Karpas-422 (cell line): Measurements from ENCODE around the gene GPRIN3. TPM values are rescaled to one million over a fixed set of nuclear protein-coding genes. Genes with fewer than 3 reads are reported as not detected.
A peak's percentile ranks its signal among the peaks of the same experiment; 100 is the strongest.

Experiments
- DNase-seq: peaks from one replicate; pipeline ENCODE4 v3.0.0-alpha.2; 2015
- H2AFZ ChIP-seq: fragments of 200-600 bp; sonication (generic); 2 replicates; pipeline ENCODE4 v1.6.1; 2014; ENCODE audit warnings: antibody characterized with exemption, low read length, mixed read lengths
- H3K27ac ChIP-seq: fragments of 200-600 bp; sonication (generic); 2 replicates; pipeline ENCODE4 v1.5.1; 2014; ENCODE audit warnings: mild to moderate bottlenecking, low read length, moderate library complexity
- H3K27me3 ChIP-seq: fragments of 200-600 bp; sonication (generic); 2 replicates; pipeline ENCODE4 v1.6.1; 2014; ENCODE audit warnings: low read length, mixed read lengths
- H3K36me3 ChIP-seq: fragments of 200-600 bp; sonication (generic); 2 replicates; pipeline ENCODE4 v1.6.1; 2014; ENCODE audit warnings: low read length, mixed read lengths; ENCODE audit not compliant: insufficient read depth
- H3K4me1 ChIP-seq: fragments of 200-600 bp; sonication (generic); 2 replicates; pipeline ENCODE4 v1.6.1; 2014; ENCODE audit warnings: mild to moderate bottlenecking, low read length, mixed read lengths
- H3K4me2 ChIP-seq: fragments of 200-600 bp; sonication (generic); 2 replicates; pipeline ENCODE4 v1.6.1; 2014; ENCODE audit warnings: low read length, low read depth, mild to moderate bottlenecking; ENCODE audit not compliant: poor library complexity, severe bottlenecking
- H3K4me3 ChIP-seq: fragments of 200-600 bp; sonication (generic); 2 replicates; pipeline ENCODE4 v1.5.1; 2014; ENCODE audit warnings: mild to moderate bottlenecking, antibody characterized with exemption, low read length, mixed read lengths
- H3K79me2 ChIP-seq: fragments of 200-600 bp; sonication (generic); 2 replicates; pipeline ENCODE4 v1.6.1; 2014; ENCODE audit warnings: mild to moderate bottlenecking, low read length, mixed read lengths
- H3K9ac ChIP-seq: fragments of 200-600 bp; sonication (generic); 2 replicates; pipeline ENCODE4 v1.6.0; 2014; ENCODE audit warnings: low read length
- H3K9me2 ChIP-seq: fragments of 200-600 bp; sonication (generic), shearing (Covaris generic); replicated peaks from 2 replicates; pipeline ENCODE4 v1.6.0; 2014; ENCODE audit warnings: mild to moderate bottlenecking, low read length, moderate library complexity; ENCODE audit not compliant: insufficient read depth
- H3K9me3 ChIP-seq: fragments of 300-700, 200-600 bp; sonication (generic); 2 replicates; pipeline ENCODE4 v1.6.1; 2014; ENCODE audit warnings: low read length, mixed read lengths
- H4K20me1 ChIP-seq: fragments of 200-600 bp; sonication (generic); 2 replicates; pipeline ENCODE4 v1.6.1; 2014; ENCODE audit warnings: mild to moderate bottlenecking, antibody characterized with exemption, low read length, low read depth; ENCODE audit not compliant: insufficient read depth
- total RNA-seq: library from RNA; depleted of rRNA; stranded (reverse); fragments of >200 nt; shearing (Covaris generic); gene quantifications from 2 replicates; pipeline ENCODE4 v1.2.3, GENCODE V29; 2014; ENCODE audit warnings: low replicate concordance

Gene GPRIN3
- total RNA-seq, 1 experiment from 2014 or later: 0.63 TPM

DNA sequence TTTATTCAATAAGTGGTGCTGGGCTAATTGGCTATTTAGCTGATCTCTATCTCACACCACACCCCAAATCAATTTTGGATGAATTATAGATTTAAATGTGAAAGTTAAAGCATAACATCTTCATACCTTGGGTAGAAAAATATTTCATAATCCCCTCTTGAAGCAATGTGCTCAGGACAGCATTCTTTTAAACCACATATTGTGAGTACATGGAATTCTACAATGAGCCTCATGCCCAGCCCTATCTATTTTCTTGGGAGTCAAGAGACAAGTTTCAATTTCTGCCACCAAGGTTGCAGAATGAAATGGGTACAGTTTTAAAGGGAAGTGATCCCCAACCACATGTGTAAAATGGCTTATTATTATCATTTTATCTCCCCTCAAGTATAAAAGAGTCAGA, 30.6 kb upstream of the GPRIN3 start:
- Histone ChIP-seq H3K4me3 (no peak overlapping the region), H3K4me2 (no peak overlapping the region), H2AFZ (no peak overlapping the region), H4K20me1 (no peaks in the 10 kb centered on the region), H3K9me3 (no peaks in the 10 kb centered on the region), H3K36me3 (no peaks in the 10 kb centered on the region), H3K27me3 (no peaks in the 10 kb centered on the region), H3K9ac (no peak overlapping the region), H3K4me1 (no peaks in the 10 kb centered on the region), H3K79me2 (no peaks in the 10 kb centered on the region), H3K27ac (no peak overlapping the region), H3K9me2 (no peaks in the 10 kb centered on the region)
- no peak for DNase-seq

DNA sequence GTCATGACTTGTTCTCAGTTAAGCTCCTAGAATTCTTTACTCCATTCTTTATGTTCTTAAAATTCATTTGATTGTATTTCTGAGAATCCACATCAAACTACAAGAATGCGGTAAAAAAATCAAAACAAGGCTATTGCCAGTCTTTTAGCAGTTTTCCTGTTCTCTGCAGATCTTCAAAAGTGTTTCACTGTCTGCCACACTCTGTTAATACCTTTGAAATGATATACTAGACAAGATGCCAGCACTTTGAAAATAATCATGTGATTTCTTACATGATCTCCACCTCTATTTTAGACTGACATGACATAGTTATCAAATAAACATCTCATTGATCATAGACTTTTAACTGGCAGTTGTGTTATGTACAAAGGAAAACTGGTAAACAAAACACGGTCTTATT, 30.1 kb upstream of the GPRIN3 start:
- Histone ChIP-seq H3K79me2 (no peaks in the 10 kb centered on the region), H2AFZ (no peak overlapping the region), H3K9ac (no peak overlapping the region), H3K4me2 (no peak overlapping the region), H3K9me3 (no peaks in the 10 kb centered on the region), H3K27ac (no peak overlapping the region), H3K4me1 (no peaks in the 10 kb centered on the region), H3K4me3 (no peak overlapping the region), H4K20me1 (no peaks in the 10 kb centered on the region), H3K9me2 (no peaks in the 10 kb centered on the region), H3K36me3 (no peaks in the 10 kb centered on the region), H3K27me3 (no peaks in the 10 kb centered on the region)
- no peak for DNase-seq

DNA sequence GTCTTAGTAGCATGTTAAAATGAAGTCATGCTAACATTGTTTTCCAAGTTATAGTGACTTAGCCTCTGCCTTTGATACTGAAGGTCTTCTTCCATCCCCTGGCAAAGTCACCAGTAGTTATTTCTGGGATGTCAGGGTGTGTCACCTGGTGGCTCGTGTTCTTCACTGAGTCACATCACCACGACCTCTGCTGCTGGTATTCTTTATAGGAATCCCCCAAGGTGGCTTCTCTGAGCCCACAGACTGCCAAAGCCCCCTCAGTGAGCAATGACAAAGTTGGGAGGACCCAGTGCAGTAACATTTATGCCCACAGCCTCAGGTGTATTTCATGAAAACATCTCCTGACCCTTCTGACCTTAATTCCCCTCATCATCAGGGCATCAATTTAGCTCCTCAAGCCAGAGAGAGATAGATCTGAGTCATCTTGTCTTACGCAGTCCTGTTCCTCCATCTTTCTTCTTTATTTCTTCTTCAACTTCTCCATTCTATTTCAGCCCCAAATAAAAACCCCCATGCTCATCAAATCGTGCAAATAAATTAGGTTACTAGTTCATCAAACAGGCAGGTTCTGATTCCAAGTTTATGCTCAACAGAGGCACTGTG, 29.3 kb upstream of the GPRIN3 start:
- no peak overlapping the region for H3K4me3 ChIP-seq
- no peak overlapping the region for H3K27ac ChIP-seq
- DNase-seq: no peak
- no peaks in the 10 kb centered on the region for H3K4me1 ChIP-seq
- no peak overlapping the region for H3K4me2 ChIP-seq
- no peaks in the 10 kb centered on the region for H3K9me3 ChIP-seq
- no peaks in the 10 kb centered on the region for H3K79me2 ChIP-seq
- H3K9me2 ChIP-seq: no peaks in the 10 kb centered on the region
- no peaks in the 10 kb centered on the region for H4K20me1 ChIP-seq
- peak overlapping the region; percentile 5; the same call in 1 of the 2 replicates for H2AFZ ChIP-seq
- no peak overlapping the region for H3K9ac ChIP-seq
- H3K36me3 ChIP-seq: no peaks in the 10 kb centered on the region
- H3K27me3 ChIP-seq: no peaks in the 10 kb centered on the region

DNA sequence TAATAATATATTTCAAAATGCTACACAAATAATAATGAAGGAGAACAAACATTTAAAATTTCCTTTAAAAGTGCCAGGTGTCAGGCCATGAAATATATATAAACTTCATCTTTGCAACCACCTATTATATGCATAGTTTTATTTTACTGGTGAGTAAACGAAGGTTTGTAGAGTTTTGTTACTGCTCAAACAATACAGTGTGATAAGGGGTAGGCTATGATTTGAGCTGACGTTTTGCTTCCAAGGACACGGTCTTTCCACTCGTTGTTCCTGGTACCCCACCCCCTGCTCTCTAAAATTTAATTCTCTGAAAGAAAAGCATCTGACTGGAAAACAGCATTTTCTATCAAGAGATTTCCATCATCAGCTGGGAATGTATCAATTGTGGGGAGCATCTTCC, 27.2 kb upstream of the GPRIN3 start:
- H3K9me3 ChIP-seq: no peaks in the 10 kb centered on the region
- DNase-seq: no peak
- no peak overlapping the region for H3K4me2 ChIP-seq
- no peaks in the 10 kb centered on the region for H3K9me2 ChIP-seq
- H3K27ac ChIP-seq: no peak overlapping the region
- H3K27me3 ChIP-seq: no peaks in the 10 kb centered on the region
- no peaks in the 10 kb centered on the region for H4K20me1 ChIP-seq
- H3K9ac ChIP-seq: no peak overlapping the region
- no peak overlapping the region for H2AFZ ChIP-seq
- H3K4me3 ChIP-seq: no peak overlapping the region
- H3K79me2 ChIP-seq: no peaks in the 10 kb centered on the region
- peaks cover 12% of the 10 kb centered on the region for H3K4me1 ChIP-seq
- no peaks in the 10 kb centered on the region for H3K36me3 ChIP-seq

DNA sequence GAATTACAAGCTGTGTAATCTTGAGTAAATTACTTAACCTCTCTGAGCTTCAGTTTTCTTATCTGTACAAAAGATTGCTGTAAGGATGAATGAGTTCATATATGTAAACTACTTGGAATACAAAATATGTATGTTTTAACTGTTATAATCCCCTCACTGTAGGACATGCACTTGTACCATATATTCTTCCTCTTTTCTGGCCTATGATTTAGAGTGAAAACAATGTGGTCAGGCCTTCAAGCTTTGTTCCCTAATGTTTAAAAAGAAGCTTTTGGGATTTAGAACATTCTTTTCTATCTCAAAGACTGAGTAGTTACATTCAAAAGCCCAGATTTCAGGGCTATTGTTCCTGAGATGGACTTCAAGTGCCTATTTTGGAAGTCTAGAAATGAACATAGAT, 26.7 kb upstream of the GPRIN3 start:
- no peaks in the 10 kb centered on the region for H3K27me3 ChIP-seq
- H3K4me2 ChIP-seq: no peak overlapping the region
- H3K9ac ChIP-seq: no peak overlapping the region
- peaks cover 12% of the 10 kb centered on the region for H3K4me1 ChIP-seq
- no peak for DNase-seq
- H3K27ac ChIP-seq: no peak overlapping the region
- no peak overlapping the region for H2AFZ ChIP-seq
- no peaks in the 10 kb centered on the region for H3K9me3 ChIP-seq
- no peaks in the 10 kb centered on the region for H3K36me3 ChIP-seq
- no peaks in the 10 kb centered on the region for H3K79me2 ChIP-seq
- no peaks in the 10 kb centered on the region for H4K20me1 ChIP-seq
- H3K9me2 ChIP-seq: no peaks in the 10 kb centered on the region
- no peak overlapping the region for H3K4me3 ChIP-seq

DNA sequence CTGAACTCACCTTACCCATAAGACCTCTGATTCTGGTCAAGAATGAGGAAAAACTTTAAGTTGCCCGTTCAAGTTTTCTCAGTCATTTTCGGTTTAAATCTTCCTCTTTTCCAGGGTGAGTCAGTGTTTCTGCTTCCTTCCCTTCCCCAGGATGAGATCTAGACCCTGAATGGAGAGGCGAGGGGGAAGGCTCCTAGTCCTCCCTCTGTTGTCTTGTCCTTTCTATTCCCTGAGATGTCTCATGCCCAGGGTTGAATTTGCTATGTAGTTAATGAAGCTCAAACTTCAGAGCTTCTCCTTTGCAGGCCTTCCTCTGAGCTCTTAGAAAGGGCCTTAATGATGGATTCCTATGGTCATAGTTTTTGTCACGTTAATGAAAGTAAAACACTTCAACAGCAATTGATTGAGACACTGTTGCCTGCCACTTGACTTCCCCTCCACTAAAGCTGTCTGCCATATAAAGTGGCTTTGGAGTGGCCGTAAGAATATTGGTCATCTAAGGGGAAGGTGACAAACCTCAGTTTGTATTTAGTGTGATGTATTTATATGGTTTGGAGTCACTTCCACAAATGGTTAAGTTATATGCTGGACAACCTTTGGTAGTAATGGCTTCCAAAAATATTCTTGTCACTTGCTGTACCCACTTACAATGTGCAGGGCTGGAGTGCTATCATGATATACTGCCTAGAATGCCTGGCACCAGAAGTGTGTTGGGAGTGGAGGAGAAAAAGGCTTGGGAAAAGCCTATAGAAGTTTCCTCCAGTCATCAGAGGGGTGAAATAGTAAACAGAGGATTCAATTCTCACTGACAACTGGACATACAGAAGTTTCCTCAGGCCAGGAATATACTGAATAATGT, 24.3 kb upstream of the GPRIN3 start:
- H3K4me1 ChIP-seq: peaks cover 13% of the 10 kb centered on the region
- no peaks in the 10 kb centered on the region for H3K9me3 ChIP-seq
- no peak overlapping the region for H3K27ac ChIP-seq
- no peak overlapping the region for H3K4me3 ChIP-seq
- peak overlapping the region; percentile 36 for H3K4me2 ChIP-seq
- DNase-seq: no peak
- H2AFZ ChIP-seq: peak overlapping the region; percentile 93; the same call in 1 of the 2 replicates
- H3K9me2 ChIP-seq: no peaks in the 10 kb centered on the region
- 0 out of 2 replicates have a peak overlapping the region, but pooled peaks have one; percentile 17 for H3K9ac ChIP-seq
- no peaks in the 10 kb centered on the region for H3K36me3 ChIP-seq
- no peaks in the 10 kb centered on the region for H3K79me2 ChIP-seq
- H3K27me3 ChIP-seq: no peaks in the 10 kb centered on the region
- H4K20me1 ChIP-seq: no peaks in the 10 kb centered on the region

DNA sequence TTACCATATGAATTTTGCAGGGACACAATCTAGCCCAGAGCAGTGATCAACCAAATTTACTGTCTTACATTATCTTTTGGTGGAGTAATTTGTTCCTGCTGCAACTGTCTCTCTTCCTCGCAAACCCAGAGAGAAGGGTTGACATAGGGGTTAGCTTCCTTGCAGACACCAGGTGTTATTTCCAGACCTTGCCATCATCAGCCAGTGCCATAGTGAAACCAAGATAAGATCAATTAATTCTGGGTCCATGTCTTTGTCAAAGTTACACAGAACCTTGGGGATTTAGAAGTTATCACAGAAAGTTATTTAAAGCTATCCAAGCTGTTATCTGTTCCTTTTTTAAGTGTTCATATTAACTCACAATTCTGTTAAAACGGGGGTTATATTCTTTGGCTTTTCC, 23.6 kb upstream of the GPRIN3 start:
- peak overlapping the region; percentile 17; the same call in 1 of the 2 replicates for H3K9ac ChIP-seq
- H2AFZ ChIP-seq: peak overlapping the region; percentile 93; the same call in 1 of the 2 replicates
- H3K27ac ChIP-seq: no peak overlapping the region
- no peaks in the 10 kb centered on the region for H3K9me3 ChIP-seq
- H3K4me1 ChIP-seq: peaks cover 15% of the 10 kb centered on the region
- no peaks in the 10 kb centered on the region for H3K9me2 ChIP-seq
- peak overlapping the region; percentile 36 for H3K4me2 ChIP-seq
- no peaks in the 10 kb centered on the region for H3K27me3 ChIP-seq
- no peaks in the 10 kb centered on the region for H3K36me3 ChIP-seq
- DNase-seq: no peak
- H4K20me1 ChIP-seq: no peaks in the 10 kb centered on the region
- H3K4me3 ChIP-seq: no peak overlapping the region
- no peaks in the 10 kb centered on the region for H3K79me2 ChIP-seq

DNA sequence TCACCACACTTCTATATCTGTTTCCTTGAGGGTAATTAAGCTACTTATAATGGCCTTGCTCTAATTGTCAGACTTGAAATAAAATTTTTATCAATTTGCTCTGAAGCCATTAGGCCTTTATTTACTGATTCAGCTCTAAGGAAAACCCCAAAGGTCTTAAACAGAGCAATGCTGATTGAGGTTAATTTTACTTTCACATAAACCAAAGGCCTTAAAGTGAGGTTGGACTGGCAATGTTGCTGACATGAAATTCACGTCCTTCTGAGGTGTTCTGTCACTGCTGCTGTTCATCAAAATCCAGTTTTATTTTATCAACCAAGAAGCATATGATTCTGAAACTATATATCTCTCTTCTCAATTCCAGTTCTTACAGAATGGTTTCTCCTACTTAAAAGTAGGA, 21.7 kb upstream of the GPRIN3 start:
- H3K4me1 ChIP-seq: peaks cover 32% of the 10 kb centered on the region
- H2AFZ ChIP-seq: peak overlapping the region; percentile 58; the same call in 1 of the 2 replicates
- no peak overlapping the region for H3K27ac ChIP-seq
- H4K20me1 ChIP-seq: no peaks in the 10 kb centered on the region
- no peaks in the 10 kb centered on the region for H3K9me2 ChIP-seq
- DNase-seq: no peak
- H3K79me2 ChIP-seq: no peaks in the 10 kb centered on the region
- no peak overlapping the region for H3K9ac ChIP-seq
- no peak overlapping the region for H3K4me2 ChIP-seq
- H3K9me3 ChIP-seq: no peaks in the 10 kb centered on the region
- H3K36me3 ChIP-seq: no peaks in the 10 kb centered on the region
- no peak overlapping the region for H3K4me3 ChIP-seq
- H3K27me3 ChIP-seq: no peaks in the 10 kb centered on the region
